Measurements from ENCODE around the gene CAMK2B.

CAMK2B gene

DNA sequence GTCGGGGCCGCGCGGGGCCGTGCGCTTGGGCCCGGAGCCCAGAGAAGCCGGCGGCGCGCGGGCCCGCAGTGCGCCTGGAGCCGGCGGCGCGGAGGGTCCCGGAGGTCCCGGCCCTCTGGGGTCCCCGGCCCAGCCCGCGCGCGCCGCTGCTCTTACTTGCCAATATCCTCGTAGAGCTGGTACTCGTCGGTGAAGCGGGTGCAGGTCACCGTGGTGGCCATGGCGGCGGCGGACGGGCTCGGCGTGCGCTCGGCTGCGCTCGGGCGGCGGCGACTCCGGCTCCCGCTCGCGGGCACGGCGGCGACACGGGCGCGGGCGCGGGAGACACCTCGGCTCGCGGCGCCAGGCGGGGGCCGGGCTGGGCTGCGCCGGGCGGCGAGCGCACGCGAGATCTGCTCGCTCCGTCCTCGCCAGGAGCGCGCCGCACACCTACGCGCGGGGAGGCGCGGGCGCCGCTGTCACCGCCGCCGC lies at the start of gene CAMK2B:
Gene CAMK2B, minus strand, starts transcription at position 394 of the 471 bp plus-strand sequence. Its CDS starts 173 bp downstream, at position 221.
- DNase-seq: peak in 2 of 3 experiments; percentile 67 to 81

DNA sequence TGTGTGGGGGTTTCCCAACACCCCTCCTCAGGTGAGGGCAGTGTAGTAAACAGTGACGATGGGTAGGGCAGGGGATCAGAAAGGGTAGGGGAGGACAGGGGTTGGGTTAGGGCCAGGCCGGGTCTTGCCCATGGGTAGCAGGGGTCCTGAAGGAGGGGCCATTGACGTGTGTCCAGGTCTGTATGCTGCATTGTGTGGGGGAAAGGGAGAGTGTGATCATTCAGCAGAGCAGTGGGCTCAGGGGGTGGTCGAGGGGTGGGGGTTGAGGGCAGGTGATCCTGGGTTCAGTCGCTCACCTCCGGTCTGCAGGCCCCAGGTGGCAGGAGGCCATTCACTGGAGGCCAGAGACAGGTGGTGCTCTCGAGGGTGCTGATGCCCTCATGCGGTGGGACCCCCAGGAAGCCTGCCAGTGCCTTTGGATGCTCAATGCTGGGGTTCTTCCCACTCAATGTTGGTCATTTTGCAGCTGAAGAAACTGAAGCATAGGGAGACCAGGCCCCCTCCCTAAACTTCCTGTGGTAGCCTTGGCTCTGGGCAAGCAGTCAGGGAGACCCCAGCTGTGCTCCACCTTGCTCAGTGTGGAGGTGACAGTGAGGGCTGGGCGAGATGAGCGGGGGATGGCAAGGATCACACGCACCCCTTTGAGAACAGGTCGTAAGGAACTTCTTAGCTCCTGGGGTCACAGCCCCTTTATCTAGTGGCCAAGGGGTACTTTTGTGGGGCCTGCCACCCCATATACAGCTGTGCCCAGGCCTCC lies 48.8 kb upstream of the CAMK2B start:
- no peak for DNase-seq

DNA sequence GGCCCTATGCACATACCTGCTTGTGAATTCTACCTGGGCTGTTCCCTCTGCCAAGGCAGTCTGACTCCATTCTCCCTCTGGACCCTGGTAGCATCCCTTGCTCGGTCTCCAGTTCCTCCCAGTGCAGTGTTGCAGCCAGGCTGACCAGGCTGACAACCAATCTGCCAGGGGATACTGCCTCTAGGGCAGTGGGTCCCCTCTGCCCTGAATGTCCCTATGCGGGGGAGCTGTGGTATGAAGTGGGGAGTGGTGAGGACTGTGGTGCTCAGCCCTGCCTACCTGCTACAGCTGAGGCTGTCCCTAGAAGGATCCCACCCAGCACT lies 48.0 kb upstream of the CAMK2B start:
- no peak for DNase-seq

DNA sequence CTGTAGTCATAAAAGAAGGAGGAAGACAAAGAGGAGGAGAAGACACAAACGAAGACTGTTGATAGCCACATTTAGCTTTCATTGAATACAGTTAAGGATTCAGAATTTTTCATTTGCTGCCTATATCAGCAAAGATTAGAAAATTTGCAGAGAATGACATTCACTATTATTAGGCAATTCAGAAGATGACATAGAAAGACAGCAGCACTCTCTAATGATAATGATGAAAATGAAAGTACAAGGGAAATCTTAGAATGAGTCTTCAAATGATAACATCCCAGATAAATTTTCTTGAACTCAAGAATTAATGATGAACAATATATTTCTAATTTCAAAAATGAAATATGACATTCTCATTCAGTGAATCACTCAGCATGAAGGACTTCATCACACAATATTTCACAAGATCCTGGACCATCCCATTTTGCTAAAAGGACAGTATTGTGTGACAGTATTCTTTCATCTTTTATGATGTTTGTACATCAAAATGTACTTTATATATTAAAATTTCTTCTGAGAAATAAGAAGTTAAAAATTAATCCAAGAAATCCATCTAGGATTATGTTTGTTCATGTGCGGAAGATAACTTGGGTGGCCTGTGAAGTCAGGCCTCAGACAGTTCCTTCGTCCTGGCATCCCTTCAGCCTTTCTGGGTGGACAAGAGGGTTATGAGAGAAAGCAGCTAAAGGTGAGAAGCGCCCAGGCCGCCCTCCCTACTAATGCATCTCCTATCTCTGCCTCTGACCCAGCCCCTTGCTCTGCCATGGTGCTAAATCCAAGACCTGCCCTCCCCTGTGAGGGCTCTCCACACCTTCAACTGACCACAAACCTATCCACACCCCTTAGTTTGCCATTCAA lies 47.4 kb upstream of the CAMK2B start:
- no peak for DNase-seq

DNA sequence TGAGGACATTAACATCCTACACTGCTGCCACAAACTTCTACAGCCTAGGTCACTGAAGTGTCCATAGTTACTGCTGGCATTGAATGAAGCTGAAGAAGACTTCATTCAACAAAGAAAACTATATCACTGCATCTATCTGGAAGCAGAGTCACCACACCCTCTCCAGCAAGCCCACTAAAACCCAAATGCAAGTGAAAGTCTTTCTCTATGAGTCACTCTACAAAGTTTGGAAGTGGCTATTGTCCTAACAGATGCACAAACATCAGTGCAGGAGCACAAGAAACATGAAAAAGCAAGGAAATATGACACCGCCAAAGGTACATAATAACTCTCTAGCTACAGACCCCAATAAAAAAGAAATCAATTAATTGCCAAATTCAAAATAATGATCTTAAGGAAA lies 43.5 kb upstream of the CAMK2B start:
- no peak for DNase-seq

DNA sequence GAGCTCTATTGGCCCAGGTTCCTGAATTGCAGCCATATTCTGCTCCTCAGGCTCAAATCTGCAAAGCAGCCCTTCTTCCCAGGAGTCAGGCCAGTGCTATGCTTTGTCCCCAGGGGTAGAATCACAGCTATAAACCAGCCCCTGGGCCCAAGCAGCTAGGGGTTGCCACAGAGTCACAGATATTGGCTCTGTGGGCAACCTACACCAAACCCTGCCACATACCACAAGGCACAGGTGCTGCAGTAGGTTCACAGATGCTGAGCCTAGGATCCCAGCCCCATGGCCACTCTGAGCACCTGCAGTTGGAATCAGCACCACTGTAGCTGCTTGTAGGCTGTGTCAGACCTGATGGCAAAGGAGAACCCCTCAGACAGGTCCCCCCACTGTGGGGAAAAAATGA lies 43.1 kb upstream of the CAMK2B start:
- DNase-seq: no peak

DNA sequence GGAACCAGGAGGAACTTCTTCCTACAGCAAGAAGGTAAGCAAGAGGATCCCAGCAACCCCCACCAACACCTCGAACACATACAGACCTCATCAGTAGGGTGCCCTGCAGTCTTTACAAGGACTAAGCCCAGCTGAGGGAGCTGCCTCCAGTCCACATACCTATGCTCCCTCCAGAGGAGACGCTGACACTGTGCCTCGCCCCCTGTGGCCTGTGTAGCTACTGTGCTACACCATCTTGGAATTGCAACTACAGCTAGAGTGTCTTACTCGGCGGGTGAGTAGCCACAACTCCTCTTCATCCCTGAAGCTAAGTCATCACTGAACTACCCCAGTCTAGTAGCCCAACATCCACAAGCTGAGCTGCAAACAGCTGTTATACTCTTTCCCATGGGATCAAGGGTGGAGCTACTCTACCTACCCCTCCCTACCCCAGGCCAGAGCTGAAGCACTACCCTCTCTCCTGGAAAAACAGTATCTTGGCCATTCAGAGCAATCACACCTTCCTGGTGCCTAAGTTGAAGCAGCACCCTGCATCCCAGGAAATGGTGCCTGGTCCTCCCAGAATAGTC lies 42.2 kb upstream of the CAMK2B start:
- DNase-seq: no peak

DNA sequence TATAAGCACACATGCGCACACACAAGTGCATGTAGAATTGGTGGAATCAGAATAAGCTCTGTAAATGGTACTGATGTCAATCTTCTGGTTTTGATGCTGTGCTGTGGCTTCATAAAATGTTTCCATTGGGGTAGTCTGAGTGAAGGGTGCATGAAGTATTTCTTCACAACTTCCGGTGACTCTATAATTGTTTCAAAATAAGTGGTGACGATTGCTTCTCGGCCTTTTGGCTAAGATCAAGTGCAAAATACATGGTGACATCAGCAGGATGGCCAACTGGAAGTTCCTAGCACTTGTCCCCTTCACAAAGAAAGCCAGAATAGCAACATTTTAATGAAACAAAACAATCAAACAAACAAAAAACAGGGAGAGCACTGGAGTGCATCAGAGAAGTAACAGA lies 41.6 kb upstream of the CAMK2B start:
- DNase-seq: no peak

DNA sequence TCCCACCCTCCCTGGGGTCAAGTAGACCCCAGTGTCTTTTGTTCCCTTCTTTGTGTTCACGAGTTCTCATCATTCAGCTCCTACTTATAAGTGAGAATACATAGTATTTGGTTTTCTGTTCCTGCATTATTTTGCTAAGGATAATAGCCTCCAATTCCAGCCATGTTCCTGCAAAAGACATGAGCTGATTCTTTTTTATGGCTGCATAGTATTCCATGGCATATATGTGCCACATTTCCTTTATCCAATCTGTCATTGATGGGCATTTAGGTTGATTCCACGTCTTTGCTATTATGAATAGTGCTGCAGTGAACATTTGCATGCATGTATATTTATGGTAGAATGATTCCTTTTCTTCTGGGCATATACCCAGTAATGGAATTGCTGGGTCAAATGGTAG lies 28.3 kb upstream of the CAMK2B start:
- no peak for DNase-seq

DNA sequence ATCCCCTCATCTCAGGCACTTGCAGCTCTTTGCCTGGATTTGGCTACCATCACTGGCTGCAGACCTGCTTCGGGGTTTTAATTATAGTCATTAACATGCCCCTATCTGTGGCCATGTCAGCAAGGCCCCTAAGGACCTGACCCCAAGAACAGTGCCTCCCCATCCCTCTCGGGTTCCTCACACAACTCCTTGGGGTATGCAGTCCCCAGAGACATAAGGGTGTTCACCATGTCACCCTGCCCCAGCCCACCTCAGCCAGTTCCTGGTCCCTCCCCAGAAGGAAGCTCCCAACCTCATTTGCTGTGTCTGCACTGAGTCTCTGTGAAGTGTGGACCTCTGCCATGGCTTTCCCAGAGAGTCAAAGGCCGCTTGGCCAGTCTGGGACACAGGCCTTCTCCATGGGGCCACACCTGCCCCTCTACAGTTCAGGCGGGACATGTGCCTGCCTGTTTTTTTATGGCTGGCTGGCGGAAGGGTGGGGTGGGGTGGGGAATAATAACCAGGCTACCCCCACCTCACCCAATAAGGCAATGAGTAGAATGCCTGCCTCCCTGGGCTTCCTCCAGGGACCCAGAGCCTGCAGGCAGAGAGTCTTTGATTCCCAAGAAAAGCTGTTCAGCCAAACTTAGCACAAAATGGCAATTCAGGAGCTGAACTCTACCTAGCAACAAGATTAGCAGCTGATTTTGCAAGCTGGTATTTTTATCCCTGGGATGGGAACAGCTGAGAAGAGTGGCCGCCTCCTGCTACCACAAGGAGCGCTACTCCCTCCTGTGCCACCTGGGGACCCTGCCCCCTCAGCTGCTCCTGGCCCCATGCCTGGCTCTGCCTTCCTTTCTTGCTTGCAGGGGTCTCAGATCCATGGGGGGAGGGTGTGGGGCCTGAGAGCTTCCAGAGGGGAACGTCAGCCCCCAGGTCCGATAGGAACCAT lies 23.7 kb upstream of the CAMK2B start:
- no peak for DNase-seq

DNA sequence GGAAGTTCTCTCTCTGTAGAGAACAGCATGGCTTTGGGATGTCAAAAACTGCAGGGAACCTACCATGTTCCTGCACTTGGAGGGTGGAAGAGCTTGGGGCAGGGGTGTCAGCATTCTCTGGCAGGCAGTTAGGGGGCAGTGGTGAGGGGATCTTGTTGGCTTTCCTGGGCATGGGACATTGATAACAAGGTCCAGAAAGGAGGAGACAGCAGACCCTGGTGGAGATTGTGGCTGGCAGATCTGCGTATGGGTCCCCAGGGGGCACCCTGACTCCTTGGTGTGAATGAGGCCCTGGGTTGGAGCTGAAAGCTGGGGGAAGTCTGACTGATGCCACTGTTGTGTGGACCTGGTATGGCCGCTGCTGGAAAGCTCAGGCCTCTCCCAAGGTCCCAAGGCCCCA lies 22.9 kb upstream of the CAMK2B start:
- DNase-seq: peak in 2 of 3 experiments; percentile 5 to 29

DNA sequence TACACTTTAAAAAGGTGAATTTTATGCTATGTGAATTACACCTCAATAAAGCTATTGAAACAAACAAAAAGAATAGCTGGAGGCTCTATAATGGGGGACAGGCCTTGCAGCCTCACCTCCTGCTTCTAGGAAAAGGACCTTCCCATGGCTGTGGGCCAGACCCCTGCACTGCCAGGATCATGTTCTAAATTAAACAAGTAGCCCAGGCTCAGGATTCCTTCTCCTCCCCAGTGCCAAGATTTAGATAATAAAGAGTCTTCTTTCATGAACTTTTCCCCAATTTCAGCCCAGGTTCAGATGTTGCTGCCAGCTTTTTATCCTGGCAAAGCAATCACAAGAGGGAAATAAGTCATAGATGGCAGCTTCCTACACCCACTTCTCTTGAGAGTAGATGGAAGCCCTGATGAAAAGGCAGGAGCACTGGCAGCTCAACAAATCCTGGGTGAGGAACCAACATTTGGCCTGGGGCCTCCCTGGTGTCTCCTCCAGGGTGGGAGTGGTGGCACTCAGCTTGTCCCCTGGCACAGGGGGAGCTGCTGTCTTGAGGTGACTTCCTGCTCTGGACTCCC lies 22.2 kb upstream of the CAMK2B start:
- no peak for DNase-seq

DNA sequence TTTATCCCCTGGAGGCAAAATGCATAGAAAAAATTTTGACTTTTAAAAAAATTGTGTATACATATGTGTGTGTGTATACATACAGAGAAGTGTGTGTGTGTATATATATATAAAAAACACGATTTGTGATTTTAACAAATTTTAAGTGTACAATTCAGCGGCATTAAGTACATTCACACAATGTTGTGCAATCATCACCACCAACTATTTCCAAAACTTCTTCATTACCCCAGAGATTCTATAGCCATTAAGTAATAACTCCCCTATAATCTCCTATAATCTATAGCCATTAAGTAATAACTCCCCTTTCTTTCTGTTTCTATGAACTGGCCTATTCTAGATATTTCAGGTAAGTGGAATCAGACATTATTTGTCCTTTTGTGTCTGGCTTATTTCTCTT lies 20.7 kb upstream of the CAMK2B start:
- no peak for DNase-seq

DNA sequence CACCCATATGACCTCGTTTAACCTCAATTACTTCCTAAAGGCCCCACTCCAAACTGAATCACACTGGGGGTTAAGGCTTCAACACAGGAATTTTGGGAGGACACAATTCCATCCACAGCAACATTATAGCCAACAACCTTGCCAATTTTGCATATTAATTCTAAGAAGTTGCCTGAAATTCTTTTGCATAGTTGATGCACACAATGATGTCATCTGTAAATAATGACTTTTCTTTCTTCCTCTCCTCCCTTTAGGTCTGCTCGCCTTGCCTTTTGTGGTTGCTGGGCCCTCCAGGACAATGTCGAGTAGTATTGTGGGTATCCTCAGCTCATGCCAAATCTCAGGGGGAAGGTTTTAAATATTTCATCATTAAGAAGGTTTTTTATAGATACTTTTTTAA lies 16.0 kb upstream of the CAMK2B start:
- DNase-seq: no peak

DNA sequence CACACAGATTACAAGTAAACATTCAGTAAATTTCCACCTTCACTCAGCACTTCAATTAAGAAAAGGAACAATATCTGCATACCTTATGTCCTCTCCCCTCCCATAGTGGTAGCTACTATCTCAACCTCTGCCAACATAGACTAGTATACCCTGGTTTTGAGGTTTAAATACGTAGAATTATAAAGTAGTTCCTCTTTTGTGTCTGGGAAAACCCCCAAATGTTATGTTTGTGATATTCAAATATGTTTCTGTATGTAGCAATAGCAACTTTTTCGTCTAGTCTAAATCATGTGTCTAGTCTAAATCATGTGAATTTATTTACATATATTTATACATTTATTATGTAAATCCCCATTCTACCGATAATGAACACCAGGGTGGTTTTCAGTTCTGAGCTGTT lies 13.2 kb upstream of the CAMK2B start:
- DNase-seq: no peak

DNA sequence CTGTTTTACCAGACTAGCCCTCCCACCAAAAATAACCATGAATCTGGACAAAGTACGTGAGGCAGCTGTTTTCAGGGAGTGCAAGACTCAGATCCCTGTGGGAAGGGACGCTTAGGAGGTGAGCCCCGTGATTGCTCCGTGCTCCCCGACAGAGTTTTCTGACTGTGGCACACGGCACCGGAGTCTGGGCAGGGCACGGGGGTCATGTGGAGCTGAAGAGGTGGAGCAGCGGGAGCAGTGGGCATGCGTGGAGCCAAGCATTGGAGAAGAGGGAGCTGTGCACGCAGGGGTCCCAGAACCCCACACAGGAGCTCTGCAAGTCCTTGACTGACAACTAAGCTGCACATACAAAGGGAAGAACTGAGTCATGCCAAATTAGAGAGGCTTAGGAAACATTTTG lies 11.1 kb upstream of the CAMK2B start:
- DNase-seq: no peak

DNA sequence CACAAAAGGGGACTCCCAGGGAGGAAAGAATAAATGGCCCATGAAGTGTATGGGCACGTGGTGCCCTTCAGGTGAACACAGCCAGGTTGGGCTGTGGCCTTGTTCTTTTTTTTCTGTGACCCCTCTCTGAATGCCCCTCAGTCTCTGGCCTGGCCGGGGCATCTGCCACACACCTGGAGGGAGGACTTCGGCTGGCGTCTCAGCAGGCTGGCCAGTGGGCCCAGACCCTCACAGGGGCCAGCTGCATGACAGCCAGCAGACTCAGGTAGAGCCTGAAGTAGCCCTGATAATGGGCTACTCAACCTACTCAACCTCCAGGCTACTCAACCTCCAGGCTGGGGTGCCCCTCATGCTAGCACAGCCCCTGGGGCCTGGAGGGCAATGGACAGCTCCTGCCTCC lies 9.8 kb upstream of the CAMK2B start:
- DNase-seq: no peak

DNA sequence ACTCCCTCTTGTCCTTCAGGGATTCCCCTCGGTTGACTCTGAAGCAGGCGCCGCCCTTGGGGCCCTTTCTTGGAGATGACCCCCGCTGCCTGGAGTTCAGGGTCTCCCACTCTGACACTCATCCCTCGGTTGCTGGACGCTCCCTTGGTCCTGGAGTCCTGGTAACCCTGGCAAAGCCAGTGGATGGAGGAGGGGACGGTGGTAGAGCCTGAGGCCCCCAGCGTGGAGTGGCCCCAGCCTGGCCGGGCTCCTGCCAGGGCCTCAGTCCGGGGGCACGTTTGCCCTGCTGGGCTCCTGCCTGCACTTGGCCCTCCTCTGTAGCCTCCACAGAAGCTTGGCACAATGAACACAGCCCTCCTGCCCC lies 9.3 kb upstream of the CAMK2B start:
- DNase-seq: no peak

DNA sequence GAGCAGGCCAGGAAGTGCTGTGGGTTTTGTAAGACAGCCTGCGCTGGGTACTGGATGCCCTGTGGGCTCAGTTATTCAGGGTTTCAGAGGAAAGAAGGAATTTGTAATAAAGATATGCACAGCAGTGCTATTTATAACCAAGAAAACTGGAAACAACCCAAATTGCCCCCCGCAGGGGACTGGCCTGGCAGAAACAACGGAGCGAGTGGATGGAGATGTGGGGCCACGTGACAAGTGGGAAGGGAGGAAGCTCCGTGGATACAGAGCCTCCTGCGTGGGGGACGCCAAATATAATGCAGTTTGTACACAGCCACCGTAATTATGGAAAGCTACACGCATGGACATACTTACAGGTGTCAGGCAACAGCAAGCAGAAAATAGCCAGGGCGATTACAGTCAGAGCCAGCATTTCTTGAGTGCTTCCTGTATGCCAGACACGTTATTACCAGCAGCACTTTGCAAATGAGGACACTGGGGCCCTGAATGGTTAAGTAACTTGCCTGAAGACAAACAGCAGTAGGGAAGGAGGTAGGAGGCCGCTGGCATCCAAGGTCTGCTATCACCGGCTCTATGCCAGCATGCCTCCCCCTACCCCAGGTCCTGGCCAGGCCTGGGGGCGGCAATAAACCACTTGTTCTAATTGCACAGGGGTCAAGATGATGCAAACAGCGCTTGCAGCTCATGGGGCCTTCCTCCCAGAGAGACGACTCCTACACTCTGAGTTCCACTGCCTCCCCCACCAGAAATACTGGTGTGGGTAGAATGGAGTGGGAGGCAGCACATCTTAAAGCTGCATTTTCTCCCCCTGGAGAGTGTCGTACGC lies 8.7 kb upstream of the CAMK2B start:
- peak in 2 of 3 experiments; percentile 21 to 41 for DNase-seq

DNA sequence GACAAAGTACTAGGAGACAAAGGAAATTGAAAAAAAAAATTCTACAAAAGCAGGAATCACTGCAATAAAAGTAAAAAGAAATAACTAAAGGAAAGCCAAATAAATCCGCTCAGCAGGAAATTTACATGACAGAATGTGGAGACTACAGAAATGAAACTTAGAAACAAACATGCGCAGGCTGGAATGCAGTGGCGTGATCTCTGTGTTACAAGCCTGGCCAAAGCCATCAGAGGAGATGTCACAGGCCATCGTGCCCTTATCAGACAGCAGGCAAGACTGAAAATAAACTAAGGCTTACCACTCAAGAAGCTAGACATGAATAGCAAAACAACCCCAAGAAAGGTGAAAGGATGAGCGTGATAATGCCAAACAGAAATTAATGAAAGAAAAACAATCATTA lies 6.3 kb upstream of the CAMK2B start:
- no peak for DNase-seq

DNA sequence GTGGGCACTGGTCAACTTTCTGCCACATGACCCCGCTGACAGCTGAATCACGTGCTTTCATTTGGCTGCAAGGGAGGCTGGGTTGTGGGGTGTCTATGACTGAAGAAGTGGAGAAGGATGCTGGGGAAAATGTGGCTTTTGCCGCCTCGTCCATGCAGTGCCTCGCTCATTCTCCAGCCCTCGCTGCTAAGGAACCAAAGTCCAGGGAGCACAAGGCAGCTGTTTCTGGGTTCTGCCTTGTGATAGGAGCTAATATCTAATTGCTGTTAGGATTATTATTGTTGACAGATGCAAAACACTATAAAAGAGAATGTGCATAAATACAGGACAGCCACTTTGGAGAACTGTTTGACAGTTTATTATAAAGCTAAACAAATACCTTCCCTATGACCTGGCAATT lies 4.9 kb upstream of the CAMK2B start:
- no peak for DNase-seq

DNA sequence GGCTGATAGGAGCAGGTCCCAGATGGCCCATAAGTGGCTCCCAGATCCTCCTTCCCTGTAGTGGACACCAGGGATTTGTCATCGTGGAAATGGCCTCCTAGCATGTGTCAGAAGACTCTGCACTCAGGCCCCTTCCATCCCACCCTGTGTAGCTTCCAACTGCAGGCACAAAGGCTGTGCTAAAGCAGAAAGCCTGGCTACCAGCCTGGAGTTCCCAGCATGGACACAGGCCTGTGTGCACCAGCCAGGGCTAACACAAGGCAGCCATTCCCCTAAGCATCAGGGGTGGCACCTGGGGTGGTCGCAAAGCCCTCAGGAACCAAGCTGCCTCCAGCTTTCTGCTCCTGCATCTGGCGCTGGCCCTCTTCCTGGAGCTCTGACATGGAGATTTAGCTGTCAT lies 4.5 kb upstream of the CAMK2B start:
- DNase-seq: no peak

Measured in NCI-H1417 (cell line).